Hepatocyte (in vitro differentiated cells): Measurements from ENCODE around the gene LDAH. TPM values are rescaled to one million over a fixed set of nuclear protein-coding genes. Genes with fewer than 3 reads are reported as not detected.

Experiments used
- DNase-seq: peaks from one replicate; pipeline ENCODE4 v3.0.0-alpha.2; 2016; ENCODE audit warnings: low spot score
- H2AFZ ChIP-seq: fragments of 200-600 bp; sonication (generic); 2 replicates; pipeline ENCODE4 v1.6.0; 2016; ENCODE audit warnings: antibody characterized with exemption, mild to moderate bottlenecking
- H3K27ac ChIP-seq: fragments of 200-600 bp; sonication (generic); 2 replicates; pipeline ENCODE4 v1.5.1; 2016; ENCODE audit warnings: mild to moderate bottlenecking
- H3K27me3 ChIP-seq: fragments of 200-600 bp; sonication (generic); 2 replicates; pipeline ENCODE4 v1.6.1; 2016
- H3K36me3 ChIP-seq: fragments of 200-600 bp; sonication (generic); replicated peaks from 2 replicates; pipeline ENCODE4 v1.5.1; 2016; ENCODE audit warnings: low read depth; ENCODE audit not compliant: insufficient read depth
- H3K4me1 ChIP-seq: fragments of 200-600 bp; sonication (generic); 2 replicates; pipeline ENCODE4 v1.5.1; 2016; ENCODE audit warnings: mild to moderate bottlenecking, moderate library complexity; ENCODE audit not compliant: insufficient read depth
- H3K4me2 ChIP-seq: fragments of 200-600 bp; sonication (generic); 2 replicates; pipeline ENCODE4 v1.6.0; 2016
- H3K4me3 ChIP-seq: fragments of 200-600 bp; sonication (generic); 2 replicates; pipeline ENCODE4 v1.5.1; 2016; ENCODE audit warnings: mild to moderate bottlenecking
- H3K79me2 ChIP-seq: fragments of 200-600 bp; sonication (generic); 2 replicates; pipeline ENCODE4 v1.6.0; 2017; ENCODE audit warnings: mild to moderate bottlenecking
- H3K9me2 ChIP-seq: fragments of 200-600 bp; sonication (generic); replicated peaks from 2 replicates; pipeline ENCODE4 v1.6.0; 2017; ENCODE audit warnings: mild to moderate bottlenecking; ENCODE audit not compliant: insufficient read depth
- H3K9me3 ChIP-seq: fragments of 200-600 bp; sonication (generic); 2 replicates; pipeline ENCODE4 v1.5.1; 2016; ENCODE audit warnings: low read depth, mild to moderate bottlenecking
- H4K20me1 ChIP-seq: fragments of 200-600 bp; sonication (generic); 2 replicates; pipeline ENCODE4 v1.6.0; 2016; ENCODE audit warnings: mild to moderate bottlenecking; ENCODE audit not compliant: insufficient read depth, poor library complexity, severe bottlenecking
- EZH2 ChIP-seq: fragments of 200-600 bp; sonication (generic); IDR thresholded peaks from 2 replicates; pipeline ENCODE4 v1.6.1; 2016; ENCODE audit warnings: antibody characterized with exemption, mild to moderate bottlenecking, borderline replicate concordance
- EZH2phosphoT487 ChIP-seq: fragments of 200-600 bp; sonication (generic); IDR thresholded peaks from one replicate; pipeline ENCODE4 v1.6.1; 2018; ENCODE audit warnings: antibody characterized with exemption, mild to moderate bottlenecking, low read depth, moderate library complexity; ENCODE audit not compliant: unreplicated experiment, severe bottlenecking
- WGBS: methylation state at CpG from one replicate; pipeline ENCODE4 v1.1.6; 2016; ENCODE audit warnings: low lambda C conversion rate; ENCODE audit errors: missing lambda C conversion rate; 5-methylcytosine and 5-hydroxymethylcytosine counted together
- polyA plus RNA-seq: library from polyadenylated mRNA; unstranded; fragments of >200 nt; fragmentation: Nextera tagmentation; extraction: Ambion mirVana; gene quantifications from 2 replicates; pipeline ENCODE4 v1.2.1, GENCODE V29; 2016
- total RNA-seq: library from RNA; depleted of rRNA; stranded (reverse); fragments of >200 nt; gene quantifications from 2 replicates; pipeline ENCODE4 v1.2.3, GENCODE V29; 2014
- TF ChIP-seq, protein P1 (sequence below): fragments of 200-600 bp; sonication (generic); IDR thresholded peaks from 2 replicates; pipeline ENCODE4 v1.5.1; 2016; ENCODE audit warnings: antibody characterized with exemption, mild to moderate bottlenecking; ENCODE audit not compliant: poor library complexity

Gene LDAH
- total and polyA plus RNA-seq, 2 experiments from 2014 or later: 15.2 to 27.8 TPM

DNA sequence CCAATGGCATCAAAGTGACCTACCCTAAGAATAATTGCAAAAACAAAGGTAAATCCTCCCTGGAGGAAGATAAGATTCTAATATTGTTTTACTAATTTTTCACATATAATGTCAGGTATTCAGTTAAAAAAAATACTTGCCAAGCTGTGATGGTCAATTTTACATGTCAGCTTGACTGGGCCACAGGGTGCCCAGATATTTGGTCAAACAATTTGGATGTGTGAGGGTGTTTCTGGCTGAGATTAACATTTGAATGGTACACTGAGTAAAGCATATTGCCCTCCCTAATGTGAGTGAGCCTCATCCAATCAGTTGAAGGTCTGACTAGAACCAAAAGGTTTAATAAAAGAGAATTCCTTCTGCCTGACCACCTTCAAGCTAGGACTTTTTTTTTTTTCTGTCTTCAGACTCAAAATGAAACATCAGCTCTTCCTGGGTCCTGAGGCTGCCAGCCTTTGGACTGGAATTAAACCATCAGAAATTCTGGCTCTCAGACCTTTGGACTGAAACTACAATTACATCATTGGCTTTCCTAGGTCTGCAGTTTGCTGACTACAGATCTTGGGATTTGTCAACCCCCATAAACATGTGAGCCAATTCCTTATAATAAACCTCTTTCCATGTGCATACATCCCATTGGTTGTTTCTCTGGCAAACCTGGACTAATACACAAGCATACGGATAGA is 65.4 kb downstream of the LDAH start:
- H3K79me2 ChIP-seq: peaks cover 2% of the 10 kb centered on the region
- H4K20me1 ChIP-seq: no peaks in the 10 kb centered on the region
- WGBS: 83% methylated on average over 1 of the region's 1 CpG
- TF ChIP-seq, protein P1, sequence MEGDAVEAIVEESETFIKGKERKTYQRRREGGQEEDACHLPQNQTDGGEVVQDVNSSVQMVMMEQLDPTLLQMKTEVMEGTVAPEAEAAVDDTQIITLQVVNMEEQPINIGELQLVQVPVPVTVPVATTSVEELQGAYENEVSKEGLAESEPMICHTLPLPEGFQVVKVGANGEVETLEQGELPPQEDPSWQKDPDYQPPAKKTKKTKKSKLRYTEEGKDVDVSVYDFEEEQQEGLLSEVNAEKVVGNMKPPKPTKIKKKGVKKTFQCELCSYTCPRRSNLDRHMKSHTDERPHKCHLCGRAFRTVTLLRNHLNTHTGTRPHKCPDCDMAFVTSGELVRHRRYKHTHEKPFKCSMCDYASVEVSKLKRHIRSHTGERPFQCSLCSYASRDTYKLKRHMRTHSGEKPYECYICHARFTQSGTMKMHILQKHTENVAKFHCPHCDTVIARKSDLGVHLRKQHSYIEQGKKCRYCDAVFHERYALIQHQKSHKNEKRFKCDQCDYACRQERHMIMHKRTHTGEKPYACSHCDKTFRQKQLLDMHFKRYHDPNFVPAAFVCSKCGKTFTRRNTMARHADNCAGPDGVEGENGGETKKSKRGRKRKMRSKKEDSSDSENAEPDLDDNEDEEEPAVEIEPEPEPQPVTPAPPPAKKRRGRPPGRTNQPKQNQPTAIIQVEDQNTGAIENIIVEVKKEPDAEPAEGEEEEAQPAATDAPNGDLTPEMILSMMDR: no peak
- no peaks in the 10 kb centered on the region for H3K36me3 ChIP-seq
- peak; percentile 53 for DNase-seq
- no peak overlapping the region for H3K4me3 ChIP-seq
- H3K9me2 ChIP-seq: no peaks in the 10 kb centered on the region
- peak overlapping the region; percentile 53 for H3K27ac ChIP-seq
- no peak overlapping the region for H3K4me2 ChIP-seq
- no peaks in the 10 kb centered on the region for H3K4me1 ChIP-seq
- H3K9me3 ChIP-seq: no peaks in the 10 kb centered on the region
- no peak overlapping the region for H2AFZ ChIP-seq
- no peaks in the 10 kb centered on the region for H3K27me3 ChIP-seq

DNA sequence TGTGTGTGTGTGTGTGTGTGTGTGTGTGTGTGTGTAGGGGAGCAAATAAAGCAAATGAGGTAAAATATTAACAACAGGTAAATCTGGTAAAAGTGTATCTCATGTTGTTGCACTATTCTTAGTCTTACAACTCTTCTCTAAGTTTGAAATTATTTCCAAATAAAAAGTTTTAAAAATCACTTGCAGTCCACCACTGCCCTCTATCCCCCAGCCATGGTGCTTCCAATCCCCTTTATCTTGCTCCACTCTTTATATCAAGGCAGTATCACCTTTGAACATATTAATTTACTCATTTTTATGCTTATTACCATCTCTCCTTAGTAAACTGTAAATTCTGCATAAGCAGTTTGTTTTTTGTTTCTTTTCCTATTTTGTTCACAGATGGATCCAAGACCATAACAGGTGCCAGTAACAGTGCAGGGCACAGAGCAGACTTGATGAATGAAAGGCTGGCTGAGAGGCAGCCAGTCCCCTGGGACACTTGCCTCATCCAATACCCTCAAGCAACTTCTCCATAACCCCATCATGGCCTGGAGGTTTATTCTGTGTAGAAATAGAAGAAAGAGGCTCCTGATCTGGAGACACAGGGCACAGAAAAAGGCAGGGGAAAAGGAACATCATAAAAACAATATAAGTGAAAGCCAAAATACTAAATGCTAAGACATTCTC is 67.6 kb downstream of the LDAH start:
- no peaks in the 10 kb centered on the region for H3K27me3 ChIP-seq
- TF ChIP-seq EZH2phosphoT487 (no peak), EZH2 (no peak)
- TF ChIP-seq, protein P1: peak; percentile 26
- no peaks in the 10 kb centered on the region for H4K20me1 ChIP-seq
- no peaks in the 10 kb centered on the region for H3K36me3 ChIP-seq
- no peak overlapping the region for H3K4me3 ChIP-seq
- H3K79me2 ChIP-seq: peaks cover 2% of the 10 kb centered on the region
- DNase-seq: no peak
- no peaks in the 10 kb centered on the region for H3K4me1 ChIP-seq
- no peaks in the 10 kb centered on the region for H3K9me2 ChIP-seq
- H3K27ac ChIP-seq: no peak overlapping the region
- no peak overlapping the region for H3K4me2 ChIP-seq
- no peaks in the 10 kb centered on the region for H3K9me3 ChIP-seq
- no peak overlapping the region for H2AFZ ChIP-seq

DNA sequence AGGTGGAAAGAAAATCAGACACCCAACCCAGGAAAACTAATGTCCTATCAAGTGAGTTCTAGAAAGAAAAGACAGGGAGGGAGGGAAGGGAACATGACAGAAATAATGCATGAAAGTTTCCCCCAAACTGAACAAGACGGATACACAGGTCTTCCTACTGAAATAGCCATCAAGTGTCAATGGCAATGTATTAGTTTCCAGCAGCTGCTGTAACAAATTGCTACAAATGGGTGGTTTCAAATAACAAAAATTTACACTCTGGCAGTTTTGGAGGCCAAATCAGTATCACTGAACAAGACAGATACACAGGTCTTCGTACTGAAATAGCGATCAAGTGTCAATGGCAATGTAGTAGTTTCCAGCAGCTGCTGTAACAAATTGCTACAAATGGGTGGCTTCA is 70.6 kb downstream of the LDAH start:
- H4K20me1 ChIP-seq: no peaks in the 10 kb centered on the region
- H3K4me2 ChIP-seq: no peak overlapping the region
- H3K9me2 ChIP-seq: no peaks in the 10 kb centered on the region
- no peak for DNase-seq
- no peaks in the 10 kb centered on the region for H3K36me3 ChIP-seq
- H3K9me3 ChIP-seq: no peaks in the 10 kb centered on the region
- H3K79me2 ChIP-seq: peaks cover 2% of the 10 kb centered on the region
- TF ChIP-seq, protein P1: no peak
- TF ChIP-seq EZH2 (no peak), EZH2phosphoT487 (no peak)
- no peaks in the 10 kb centered on the region for H3K4me1 ChIP-seq
- no peak overlapping the region for H2AFZ ChIP-seq
- H3K4me3 ChIP-seq: no peak overlapping the region
- 100% methylated on average over 3 of the region's 3 CpGs for WGBS
- no peak overlapping the region for H3K27ac ChIP-seq
- no peaks in the 10 kb centered on the region for H3K27me3 ChIP-seq
